ENCODE data around the gene CMSS1.

GRCh38 chr3:100207886-100208285 lies 390.2 kb downstream of the CMSS1 start:
- TF ChIP-seq, protein P1, sequence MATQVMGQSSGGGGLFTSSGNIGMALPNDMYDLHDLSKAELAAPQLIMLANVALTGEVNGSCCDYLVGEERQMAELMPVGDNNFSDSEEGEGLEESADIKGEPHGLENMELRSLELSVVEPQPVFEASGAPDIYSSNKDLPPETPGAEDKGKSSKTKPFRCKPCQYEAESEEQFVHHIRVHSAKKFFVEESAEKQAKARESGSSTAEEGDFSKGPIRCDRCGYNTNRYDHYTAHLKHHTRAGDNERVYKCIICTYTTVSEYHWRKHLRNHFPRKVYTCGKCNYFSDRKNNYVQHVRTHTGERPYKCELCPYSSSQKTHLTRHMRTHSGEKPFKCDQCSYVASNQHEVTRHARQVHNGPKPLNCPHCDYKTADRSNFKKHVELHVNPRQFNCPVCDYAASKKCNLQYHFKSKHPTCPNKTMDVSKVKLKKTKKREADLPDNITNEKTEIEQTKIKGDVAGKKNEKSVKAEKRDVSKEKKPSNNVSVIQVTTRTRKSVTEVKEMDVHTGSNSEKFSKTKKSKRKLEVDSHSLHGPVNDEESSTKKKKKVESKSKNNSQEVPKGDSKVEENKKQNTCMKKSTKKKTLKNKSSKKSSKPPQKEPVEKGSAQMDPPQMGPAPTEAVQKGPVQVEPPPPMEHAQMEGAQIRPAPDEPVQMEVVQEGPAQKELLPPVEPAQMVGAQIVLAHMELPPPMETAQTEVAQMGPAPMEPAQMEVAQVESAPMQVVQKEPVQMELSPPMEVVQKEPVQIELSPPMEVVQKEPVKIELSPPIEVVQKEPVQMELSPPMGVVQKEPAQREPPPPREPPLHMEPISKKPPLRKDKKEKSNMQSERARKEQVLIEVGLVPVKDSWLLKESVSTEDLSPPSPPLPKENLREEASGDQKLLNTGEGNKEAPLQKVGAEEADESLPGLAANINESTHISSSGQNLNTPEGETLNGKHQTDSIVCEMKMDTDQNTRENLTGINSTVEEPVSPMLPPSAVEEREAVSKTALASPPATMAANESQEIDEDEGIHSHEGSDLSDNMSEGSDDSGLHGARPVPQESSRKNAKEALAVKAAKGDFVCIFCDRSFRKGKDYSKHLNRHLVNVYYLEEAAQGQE (IDR thresholded peaks at IDR 0.05; ENCODE audit: insufficient read depth in 1 of 2, low read depth in 2 of 2, low read length in 1 of 2) = no peak
- TF ChIP-seq, protein P2, sequence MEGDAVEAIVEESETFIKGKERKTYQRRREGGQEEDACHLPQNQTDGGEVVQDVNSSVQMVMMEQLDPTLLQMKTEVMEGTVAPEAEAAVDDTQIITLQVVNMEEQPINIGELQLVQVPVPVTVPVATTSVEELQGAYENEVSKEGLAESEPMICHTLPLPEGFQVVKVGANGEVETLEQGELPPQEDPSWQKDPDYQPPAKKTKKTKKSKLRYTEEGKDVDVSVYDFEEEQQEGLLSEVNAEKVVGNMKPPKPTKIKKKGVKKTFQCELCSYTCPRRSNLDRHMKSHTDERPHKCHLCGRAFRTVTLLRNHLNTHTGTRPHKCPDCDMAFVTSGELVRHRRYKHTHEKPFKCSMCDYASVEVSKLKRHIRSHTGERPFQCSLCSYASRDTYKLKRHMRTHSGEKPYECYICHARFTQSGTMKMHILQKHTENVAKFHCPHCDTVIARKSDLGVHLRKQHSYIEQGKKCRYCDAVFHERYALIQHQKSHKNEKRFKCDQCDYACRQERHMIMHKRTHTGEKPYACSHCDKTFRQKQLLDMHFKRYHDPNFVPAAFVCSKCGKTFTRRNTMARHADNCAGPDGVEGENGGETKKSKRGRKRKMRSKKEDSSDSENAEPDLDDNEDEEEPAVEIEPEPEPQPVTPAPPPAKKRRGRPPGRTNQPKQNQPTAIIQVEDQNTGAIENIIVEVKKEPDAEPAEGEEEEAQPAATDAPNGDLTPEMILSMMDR (IDR thresholded peaks at IDR 0.05) = no peak
- TF ChIP-seq TCF7L2 (IDR thresholded peaks at IDR 0.05; ENCODE audit: low read depth, low read length) (no peak), POLR2AphosphoS5 (IDR thresholded peaks at IDR 0.05; ENCODE audit: low read depth, low read length) (no peak)
